ENCODE measurements around the gene HIF1A.

Gene HIF1A

DNA sequence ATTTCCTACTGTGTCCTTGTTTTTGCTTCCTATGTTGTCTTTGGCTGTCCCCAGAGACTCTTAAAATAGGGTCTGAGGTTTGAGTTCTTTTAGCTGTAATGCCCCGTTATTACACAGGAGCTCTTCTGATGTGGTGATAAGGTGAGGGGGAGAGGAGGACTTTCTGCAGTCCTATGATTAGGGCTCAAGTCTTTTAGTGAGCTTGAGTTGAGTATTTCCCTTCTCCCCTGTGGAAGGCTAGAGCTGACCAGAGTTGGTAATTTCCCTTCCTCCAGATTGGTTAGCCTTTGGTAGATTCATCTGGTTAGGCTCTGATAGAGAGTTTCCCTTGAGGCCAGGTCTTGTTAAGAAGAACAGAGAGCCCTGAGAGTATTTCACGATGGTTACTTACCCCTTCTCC, 4.3 kb upstream of the HIF1A start:
- Mint-ChIP-seq H3K4me3 (peak overlapping the region; percentile 2), H3K27ac (peak overlapping the region; percentile 62), H3K9me3 (peaks cover 20% of the 10 kb centered on the region), H3K27me3 (ENCODE audit: low read depth) (no peaks in the 10 kb centered on the region), H3K36me3 (ENCODE audit: low read depth) (peaks cover 20% of the 10 kb centered on the region), H3K4me1 (ENCODE audit: low read depth) (peaks cover 40% of the 10 kb centered on the region)

DNA sequence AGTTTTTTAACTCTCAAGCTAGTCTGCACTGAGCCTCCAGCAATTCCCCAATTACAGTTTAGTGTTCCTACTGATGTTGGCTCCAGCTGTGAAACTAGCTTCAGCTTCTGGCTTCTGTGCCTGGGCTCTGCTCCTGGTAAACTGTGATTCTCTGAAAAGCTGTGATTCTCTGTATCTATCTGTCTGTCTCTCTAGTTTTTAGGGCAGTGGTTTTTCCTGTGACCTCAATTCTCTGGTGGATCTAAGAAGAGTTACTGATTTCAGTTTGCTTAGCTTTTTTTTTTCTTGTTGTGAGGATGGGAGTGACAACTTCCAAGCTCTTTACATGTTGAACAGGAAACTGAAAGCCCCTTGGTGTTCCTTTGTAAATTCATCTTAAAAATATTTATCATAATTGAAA, 3.8 kb upstream of the HIF1A start:
- Mint-ChIP-seq H3K9me3 (peaks cover 18% of the 10 kb centered on the region), H3K4me1 (ENCODE audit: low read depth) (peaks cover 40% of the 10 kb centered on the region), H3K36me3 (ENCODE audit: low read depth) (peaks cover 24% of the 10 kb centered on the region), H3K27me3 (ENCODE audit: low read depth) (no peaks in the 10 kb centered on the region), H3K4me3 (peak overlapping the region; percentile 11), H3K27ac (peak overlapping the region; percentile 62)

DNA sequence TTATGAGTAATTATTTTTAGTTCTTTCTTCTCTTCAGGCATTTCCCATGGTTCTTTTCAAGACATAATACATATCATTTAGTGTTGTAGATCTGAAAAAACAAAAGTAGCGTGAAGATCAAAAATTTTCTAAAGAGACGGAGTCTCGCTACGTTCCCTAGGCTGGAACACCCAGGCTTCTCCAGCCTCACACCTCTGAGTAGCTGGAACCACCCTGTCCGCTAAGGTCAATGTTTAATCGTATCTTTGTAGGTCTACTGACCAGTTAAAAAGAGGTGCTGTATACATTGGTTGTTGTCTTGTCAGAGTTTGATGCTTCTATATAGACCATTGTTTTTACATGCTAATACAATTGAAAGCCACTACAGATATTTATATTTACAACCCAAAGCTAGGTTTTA, 1.3 kb upstream of the HIF1A start:
- Mint-ChIP-seq H3K4me1 (ENCODE audit: low read depth) (peaks cover 51% of the 10 kb centered on the region), H3K27me3 (ENCODE audit: low read depth) (no peaks in the 10 kb centered on the region), H3K36me3 (ENCODE audit: low read depth) (peaks cover 38% of the 10 kb centered on the region), H3K27ac (peak overlapping the region; percentile 84), H3K9me3 (peaks cover 11% of the 10 kb centered on the region), H3K4me3 (peak overlapping the region; percentile 96)

DNA sequence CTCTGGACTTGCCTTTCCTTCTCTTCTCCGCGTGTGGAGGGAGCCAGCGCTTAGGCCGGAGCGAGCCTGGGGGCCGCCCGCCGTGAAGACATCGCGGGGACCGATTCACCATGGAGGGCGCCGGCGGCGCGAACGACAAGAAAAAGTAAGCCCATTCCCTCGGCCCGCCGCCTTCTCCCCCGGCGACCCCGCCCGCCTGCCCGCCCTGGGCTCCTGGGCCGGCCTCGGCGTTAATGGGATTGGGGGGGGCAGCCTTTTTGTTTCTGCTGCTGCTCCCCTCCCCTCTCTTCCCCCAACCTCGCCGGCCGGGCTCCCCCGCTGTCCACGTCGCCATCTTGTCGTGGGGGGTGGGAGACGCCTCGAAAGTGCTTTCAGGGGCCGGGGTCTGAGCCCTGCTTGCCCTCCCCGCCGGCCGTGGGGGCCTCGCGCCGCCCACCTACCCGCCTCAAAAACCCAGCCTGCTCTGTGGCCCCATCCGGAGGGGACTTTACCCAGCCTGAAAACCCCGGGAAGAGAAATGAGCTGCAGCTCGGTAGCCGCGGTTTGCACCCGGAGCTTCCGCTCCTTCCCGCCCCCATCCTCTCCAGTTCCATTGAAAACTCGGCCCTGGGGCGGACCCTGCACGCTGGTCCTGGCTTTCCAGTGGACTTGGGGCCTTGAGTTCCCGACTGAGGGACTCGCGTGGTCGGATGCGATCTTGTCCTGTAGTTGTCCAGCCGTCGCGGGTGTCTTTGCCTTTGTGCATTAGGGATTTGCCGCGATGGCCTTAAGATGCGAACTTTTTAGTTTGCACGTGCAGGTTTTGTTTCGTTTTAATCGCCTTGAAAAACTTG, 598 bp downstream of the HIF1A start:
- Mint-ChIP-seq H3K9me3 (peaks cover 1% of the 10 kb centered on the region), H3K36me3 (ENCODE audit: low read depth) (peaks cover 36% of the 10 kb centered on the region), H3K27ac (peak overlapping the region; percentile 95), H3K4me3 (peak overlapping the region; percentile 96), H3K4me1 (ENCODE audit: low read depth) (peaks cover 55% of the 10 kb centered on the region), H3K27me3 (ENCODE audit: low read depth) (no peaks in the 10 kb centered on the region)

DNA sequence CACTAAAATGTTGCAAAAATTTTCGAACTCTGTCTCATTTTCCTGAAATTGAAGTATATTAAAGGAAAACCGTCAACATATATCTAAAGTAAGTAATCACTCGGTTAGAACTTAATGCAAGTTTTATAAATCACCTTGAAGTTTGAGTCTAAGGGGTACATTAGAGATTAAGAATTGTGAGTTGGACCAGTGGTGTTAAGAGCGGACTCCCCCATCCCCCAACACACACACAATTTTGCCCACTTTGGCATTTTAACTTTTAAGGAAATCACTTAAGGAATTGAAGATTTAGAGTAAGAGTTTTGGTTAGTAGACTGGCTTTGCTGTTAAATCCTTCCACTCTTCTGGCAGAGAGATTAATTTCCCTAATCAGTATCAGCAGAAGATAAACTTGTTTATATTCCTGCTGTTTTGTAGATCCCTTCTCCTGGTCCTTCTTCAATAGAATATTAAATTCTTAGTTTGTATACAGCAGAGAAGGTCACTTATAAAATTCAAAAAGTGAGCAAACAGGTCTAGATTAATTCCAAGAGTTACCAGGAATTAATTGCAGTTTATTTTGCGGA, 1.5 kb downstream of the HIF1A start:
- Mint-ChIP-seq H3K36me3 (ENCODE audit: low read depth) (peaks cover 34% of the 10 kb centered on the region), H3K4me3 (peak overlapping the region; percentile 96), H3K9me3 (no peaks in the 10 kb centered on the region), H3K27me3 (ENCODE audit: low read depth) (no peaks in the 10 kb centered on the region), H3K27ac (peak overlapping the region; percentile 95), H3K4me1 (ENCODE audit: low read depth) (peaks cover 51% of the 10 kb centered on the region)

DNA sequence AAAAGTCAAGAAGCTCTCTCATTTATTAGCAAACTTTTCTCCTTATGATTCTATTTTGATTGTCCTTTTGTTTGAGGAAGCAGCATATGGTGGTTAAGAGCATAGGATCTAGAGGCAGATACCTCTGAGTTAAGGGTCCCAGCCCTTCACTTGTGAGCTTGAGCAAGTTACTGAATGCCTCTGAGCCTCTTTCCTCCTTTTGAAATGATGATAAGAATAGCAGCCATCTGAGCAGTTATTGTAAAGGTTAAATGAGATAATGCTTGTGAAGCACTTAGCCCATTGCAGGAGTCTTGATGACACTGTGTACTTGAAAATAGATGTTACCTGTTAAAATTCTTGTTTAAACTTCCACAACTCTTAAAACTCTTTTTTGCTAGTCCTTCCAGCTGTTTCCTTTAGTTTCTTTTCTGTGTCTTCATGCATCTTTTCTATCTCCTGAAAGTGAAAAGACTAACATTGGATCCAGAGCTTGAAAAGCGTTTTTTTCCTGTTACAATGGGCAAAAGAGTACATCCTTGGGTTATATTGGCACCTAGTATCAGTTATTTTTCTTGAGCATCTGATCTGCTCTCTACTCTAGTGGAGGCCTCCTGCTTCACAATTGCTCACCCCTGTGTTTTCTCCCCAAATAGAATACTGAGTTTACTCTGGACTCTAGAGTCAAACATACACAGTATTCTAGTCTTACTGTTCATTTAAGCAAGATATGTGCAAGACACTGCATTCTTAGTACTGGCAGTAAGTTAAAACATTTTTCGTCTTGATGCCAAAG, 3.1 kb downstream of the HIF1A start:
- Mint-ChIP-seq H3K27me3 (ENCODE audit: low read depth) (no peaks in the 10 kb centered on the region), H3K4me1 (ENCODE audit: low read depth) (peaks cover 51% of the 10 kb centered on the region), H3K9me3 (no peaks in the 10 kb centered on the region), H3K36me3 (ENCODE audit: low read depth) (peaks cover 34% of the 10 kb centered on the region), H3K4me3 (peak overlapping the region; percentile 96), H3K27ac (peak overlapping the region; percentile 95)

DNA sequence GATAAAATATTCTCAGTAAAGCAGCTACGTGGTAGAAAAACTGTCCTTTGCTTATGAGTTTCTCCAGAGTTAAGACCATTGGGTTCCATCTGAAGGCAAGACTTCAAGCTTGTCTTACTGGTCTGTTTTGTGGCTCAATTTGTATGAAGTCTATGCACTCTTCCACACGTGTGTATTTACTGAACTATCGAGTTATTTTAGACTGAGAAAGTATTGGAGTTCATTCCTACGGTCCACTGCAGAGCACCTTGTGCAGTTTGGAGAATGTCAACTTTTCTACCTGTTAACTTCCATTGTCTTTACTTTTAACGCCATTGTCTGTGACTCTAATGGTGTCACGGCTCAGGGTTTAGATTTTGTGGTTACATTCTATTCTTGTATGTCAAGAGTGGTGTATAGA, 3.7 kb downstream of the HIF1A start:
- H3K36me3 Mint-ChIP-seq (ENCODE audit: low read depth), result peaks cover 34% of the 10 kb centered on the region
- H3K27ac Mint-ChIP-seq, result peak overlapping the region; percentile 95
- peaks cover 54% of the 10 kb centered on the region for H3K4me1 Mint-ChIP-seq (ENCODE audit: low read depth)
- no peaks in the 10 kb centered on the region for H3K27me3 Mint-ChIP-seq (ENCODE audit: low read depth)
- peak overlapping the region; percentile 96 for H3K4me3 Mint-ChIP-seq
- H3K9me3 Mint-ChIP-seq, result no peaks in the 10 kb centered on the region

DNA sequence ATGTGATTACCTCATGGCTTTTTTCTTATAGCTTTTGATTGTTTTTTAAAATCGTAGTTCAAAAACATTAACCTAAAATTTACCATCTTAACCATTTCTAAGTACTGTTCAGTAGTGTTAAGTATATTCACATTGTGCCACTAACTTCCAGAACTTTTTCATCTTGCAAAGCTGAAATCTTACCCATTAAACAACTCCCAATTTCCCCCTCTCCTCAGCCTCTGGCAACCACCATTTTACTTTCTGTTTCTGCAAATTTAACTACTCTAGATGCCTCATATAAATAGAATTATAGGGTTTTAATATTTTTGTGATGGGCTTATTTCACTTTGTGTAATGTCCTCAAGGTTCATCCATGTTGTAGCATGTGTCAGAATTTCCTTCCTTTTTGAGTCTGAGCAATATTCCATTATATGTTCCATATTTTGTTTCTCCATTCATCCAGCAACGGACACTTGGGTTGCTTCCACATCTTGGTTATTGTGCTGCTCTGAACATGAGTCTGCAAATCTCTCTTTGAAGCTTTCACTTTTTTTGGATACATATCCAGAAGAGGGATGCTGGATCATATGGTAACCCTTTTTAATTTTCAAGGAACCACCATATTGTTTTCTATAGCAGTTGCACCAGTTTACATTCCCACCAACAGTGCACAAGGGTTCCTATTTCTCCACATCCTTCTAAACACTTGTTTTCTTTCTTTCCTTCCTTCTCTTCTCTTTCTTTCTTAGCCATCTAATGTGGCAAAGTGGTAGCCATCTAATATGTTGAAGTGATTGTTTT, 5.0 kb downstream of the HIF1A start:
- Mint-ChIP-seq H3K9me3 (no peaks in the 10 kb centered on the region), H3K4me1 (ENCODE audit: low read depth) (peaks cover 55% of the 10 kb centered on the region), H3K4me3 (peak overlapping the region; percentile 86), H3K27ac (peak overlapping the region; percentile 77), H3K36me3 (ENCODE audit: low read depth) (peaks cover 36% of the 10 kb centered on the region), H3K27me3 (ENCODE audit: low read depth) (no peaks in the 10 kb centered on the region)

DNA sequence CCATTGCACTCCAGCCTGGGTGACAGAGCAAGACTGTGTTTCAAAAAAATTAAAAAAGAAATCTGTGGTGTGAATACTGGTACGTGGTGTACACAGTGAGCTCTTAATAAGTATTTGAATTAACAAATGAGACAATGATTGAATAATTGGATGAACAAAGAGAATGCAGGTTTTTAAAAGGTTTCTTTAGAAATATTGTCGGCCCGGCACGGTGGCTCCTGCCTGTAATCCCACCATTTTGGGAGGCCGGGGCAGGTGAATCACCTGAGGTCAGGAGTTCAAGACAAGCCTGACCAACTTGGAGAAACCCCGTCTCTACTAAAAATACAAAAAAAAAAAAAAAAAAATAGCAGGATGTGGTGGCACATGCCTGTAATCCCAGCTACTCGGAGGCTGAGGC, 6.6 kb downstream of the HIF1A start:
- Mint-ChIP-seq H3K9me3 (no peaks in the 10 kb centered on the region), H3K4me3 (peak overlapping the region; percentile 54), H3K4me1 (ENCODE audit: low read depth) (peaks cover 70% of the 10 kb centered on the region), H3K36me3 (ENCODE audit: low read depth) (peaks cover 30% of the 10 kb centered on the region), H3K27ac (peak overlapping the region; percentile 58), H3K27me3 (ENCODE audit: low read depth) (no peaks in the 10 kb centered on the region)

DNA sequence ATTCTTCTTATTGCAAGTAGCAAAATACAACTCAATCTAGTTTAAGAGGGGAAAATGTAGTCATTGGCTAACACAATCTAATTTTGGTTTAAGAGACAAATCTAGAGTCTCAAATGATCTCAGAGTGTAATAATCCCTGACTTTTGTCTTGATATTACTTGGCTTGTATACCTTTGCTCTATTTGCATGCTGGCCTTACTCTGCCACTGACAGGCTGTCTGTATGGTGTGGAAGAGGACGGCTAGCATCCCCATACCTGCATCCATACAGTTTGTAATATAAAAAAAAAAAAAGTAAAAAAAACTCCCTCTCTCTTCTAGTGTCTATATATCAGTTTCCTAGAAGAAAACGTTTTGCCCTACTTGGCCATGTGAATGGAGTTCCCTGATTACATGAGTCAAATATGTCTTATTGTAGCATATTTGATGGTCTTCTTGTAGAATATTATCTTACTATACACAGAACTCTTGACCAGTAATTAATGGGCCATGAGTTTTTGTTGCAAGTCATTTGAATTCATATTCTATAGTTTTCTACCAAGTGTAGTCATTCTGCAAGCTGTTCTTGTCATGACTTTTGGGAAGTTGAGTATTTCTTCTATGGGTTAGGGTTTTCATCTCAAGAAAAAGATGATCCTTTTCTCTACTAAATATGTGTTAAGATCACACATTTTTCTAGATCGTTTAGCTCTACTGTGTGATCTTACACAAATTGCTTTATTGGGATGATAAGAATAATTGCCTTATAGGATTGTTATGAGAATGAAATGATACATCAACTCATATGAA, 8.2 kb downstream of the HIF1A start:
- H3K27me3 Mint-ChIP-seq (ENCODE audit: low read depth), result no peaks in the 10 kb centered on the region
- peak overlapping the region; percentile 52 for H3K27ac Mint-ChIP-seq
- H3K9me3 Mint-ChIP-seq, result no peaks in the 10 kb centered on the region
- H3K36me3 Mint-ChIP-seq (ENCODE audit: low read depth), result peaks cover 23% of the 10 kb centered on the region
- H3K4me3 Mint-ChIP-seq, result peak overlapping the region; percentile 40
- H3K4me1 Mint-ChIP-seq (ENCODE audit: low read depth), result peaks cover 66% of the 10 kb centered on the region

DNA sequence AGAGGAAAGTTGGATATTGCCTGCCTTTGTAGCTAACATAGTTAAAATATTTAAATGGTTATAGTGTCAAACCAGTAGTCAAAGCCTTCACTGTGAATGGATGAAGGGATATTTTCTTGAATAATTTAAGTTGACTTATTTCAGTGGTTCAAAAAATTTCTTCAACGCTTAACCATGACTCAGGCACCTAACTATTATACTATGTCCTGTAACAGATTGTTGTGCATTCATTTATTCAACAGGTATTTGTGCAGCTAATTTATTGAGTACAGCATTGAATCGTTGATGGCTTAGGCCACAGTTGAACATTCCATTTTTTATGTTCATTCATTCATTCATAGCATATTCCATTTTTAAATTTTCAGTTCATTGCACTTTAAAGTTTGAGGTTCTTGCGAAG, 9.2 kb downstream of the HIF1A start:
- Mint-ChIP-seq H3K9me3 (no peaks in the 10 kb centered on the region), H3K4me3 (no peak overlapping the region), H3K36me3 (ENCODE audit: low read depth) (peaks cover 19% of the 10 kb centered on the region), H3K4me1 (ENCODE audit: low read depth) (peaks cover 63% of the 10 kb centered on the region), H3K27me3 (ENCODE audit: low read depth) (no peaks in the 10 kb centered on the region), H3K27ac (no peak overlapping the region)

DNA sequence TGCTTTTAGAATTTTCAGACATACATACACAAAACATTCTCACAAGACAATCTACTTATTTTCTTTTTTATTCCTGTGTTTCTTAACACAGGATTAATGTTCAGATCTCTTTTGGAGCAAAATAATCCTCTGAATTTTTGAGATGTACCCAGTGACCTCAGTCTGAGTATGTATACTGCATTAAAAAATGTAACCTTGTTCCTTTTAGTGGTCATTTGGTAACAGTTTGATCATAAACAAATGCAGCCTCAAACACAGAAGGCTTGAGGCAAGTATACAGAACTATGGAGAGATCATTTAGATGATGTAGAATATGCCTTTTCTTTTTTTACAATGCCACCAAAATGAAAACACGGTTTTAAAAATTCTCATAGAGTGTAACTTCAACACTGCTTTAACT, 9.7 kb downstream of the HIF1A start:
- H3K36me3 Mint-ChIP-seq (ENCODE audit: low read depth), result peaks cover 19% of the 10 kb centered on the region
- H3K27me3 Mint-ChIP-seq (ENCODE audit: low read depth), result no peaks in the 10 kb centered on the region
- H3K9me3 Mint-ChIP-seq, result no peaks in the 10 kb centered on the region
- H3K4me3 Mint-ChIP-seq, result peak overlapping the region; percentile 37
- no peak overlapping the region for H3K27ac Mint-ChIP-seq
- peaks cover 65% of the 10 kb centered on the region for H3K4me1 Mint-ChIP-seq (ENCODE audit: low read depth)

DNA sequence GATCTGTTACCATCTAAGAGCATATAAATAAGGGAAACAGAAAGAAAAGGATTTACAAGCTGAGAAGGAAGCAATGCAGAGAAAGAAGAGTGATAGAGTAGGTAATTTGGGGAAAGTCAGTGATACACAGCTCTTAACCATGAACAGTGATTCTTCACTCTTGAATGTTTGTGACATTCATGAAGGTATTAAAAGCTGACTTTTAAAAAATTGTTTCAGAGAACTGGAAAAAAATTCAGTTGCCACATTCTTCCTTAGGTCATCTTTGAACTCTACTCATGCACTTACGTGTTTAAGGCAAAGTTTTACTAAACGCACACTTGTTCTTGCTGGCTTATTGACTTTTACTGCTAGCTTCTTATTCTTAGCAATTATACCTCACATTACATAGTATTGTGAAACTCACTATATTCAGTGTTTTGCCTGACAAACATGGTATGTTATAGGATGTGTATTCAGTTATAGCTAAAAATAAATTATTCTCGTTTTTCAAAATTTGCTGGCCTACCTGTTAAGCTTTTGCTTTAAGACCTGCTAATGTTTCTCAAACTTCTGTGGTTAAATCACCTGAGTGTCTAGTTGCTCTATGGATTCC, 10.9 kb downstream of the HIF1A start:
- H3K36me3 Mint-ChIP-seq (ENCODE audit: low read depth), result peaks cover 15% of the 10 kb centered on the region
- peak overlapping the region; percentile 26 for H3K27ac Mint-ChIP-seq
- H3K4me3 Mint-ChIP-seq, result no peak overlapping the region
- no peaks in the 10 kb centered on the region for H3K27me3 Mint-ChIP-seq (ENCODE audit: low read depth)
- H3K9me3 Mint-ChIP-seq, result no peaks in the 10 kb centered on the region
- peaks cover 64% of the 10 kb centered on the region for H3K4me1 Mint-ChIP-seq (ENCODE audit: low read depth)
